NAMALWA (cell line): ENCODE measurements around the gene CFLAR.
A peak's percentile ranks its signal among the peaks of the same experiment; 100 is the strongest.
"Not testable (repeated sequence)": the region's sequence is repeated elsewhere in the genome, so short reads cannot be mapped to it uniquely, and the experiment has no call there.

Experiments used
- DNase-seq: peaks from one replicate; pipeline ENCODE4 v3.0.0-alpha.2; 2015; ENCODE audit warnings: low spot score

The CFLAR gene

GRCh38 chr2:201149064-201149820 lies 33.3 kb downstream of the CFLAR start:
- DNase-seq, result no peak

- DNase-seq, result not testable (repeated sequence)
These were observed 33.8 kb downstream of the CFLAR start for GRCh38 chr2:201149821-201150165.

DNA sequence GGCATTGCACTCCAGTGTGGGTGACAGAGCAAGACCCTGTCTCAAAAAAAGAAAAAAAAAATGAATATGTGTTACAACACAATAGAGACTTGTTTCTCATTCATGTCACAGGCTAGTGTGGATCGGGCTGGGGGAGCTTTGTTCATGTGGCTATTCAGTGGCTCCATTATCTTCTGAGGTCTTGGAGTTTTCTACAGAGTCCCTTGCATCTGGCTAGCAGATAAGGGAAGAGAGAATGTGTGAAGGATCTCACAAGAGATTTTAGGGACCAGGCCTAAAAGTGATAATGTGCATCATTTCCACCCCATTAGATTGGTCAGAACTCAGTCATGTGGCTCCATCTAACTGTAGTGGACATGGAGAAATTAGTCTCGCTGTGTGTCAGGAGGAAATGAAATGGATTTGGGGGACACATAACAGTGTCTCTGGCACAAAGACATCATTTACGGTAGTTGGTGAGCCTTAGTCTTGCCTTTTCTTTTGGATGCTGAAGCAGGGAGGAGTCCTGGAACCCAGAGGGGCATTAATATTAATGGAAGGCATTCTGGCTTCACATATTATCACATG lies 34.6 kb downstream of the CFLAR start:
- no peak for DNase-seq

DNA sequence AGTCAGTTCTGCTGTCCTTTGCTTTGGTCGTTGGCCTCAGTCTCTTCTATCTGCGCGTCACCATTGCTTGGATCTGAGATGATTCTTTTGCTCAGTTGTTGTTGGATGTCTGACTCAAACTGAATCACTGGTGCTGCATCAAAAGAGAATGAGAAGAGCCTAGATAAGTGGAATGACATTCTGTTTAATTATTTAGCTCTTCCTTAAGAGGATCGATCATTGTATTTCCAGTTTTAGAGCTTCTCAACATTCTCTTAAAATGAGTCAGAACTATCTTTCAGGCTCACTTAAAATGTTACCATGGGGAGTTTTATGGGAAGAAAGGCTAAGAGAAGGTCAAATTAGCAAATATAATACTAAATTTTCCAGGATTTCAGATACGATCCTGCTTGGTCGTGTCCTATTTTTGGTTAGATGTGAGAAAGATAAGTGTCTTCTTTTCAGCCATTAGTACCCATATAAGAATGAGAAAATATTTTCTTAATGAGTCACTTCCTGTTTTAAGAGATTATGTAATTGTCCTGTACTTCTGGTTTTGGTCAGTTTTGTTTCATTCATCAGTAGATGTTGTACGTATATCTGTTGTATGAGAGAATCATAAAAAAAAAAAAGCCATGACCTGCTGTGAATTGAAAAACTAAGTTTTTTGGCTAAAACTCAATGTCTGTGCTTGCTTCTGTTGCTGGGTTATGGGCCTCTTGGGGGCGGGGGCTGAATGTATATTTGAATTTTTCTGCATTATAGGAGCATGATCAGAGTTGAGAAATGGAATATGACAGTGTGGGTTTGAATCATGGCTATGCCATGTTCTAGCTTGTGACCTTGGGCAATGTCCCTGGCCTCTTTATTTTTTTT lies 35.4 kb downstream of the CFLAR start:
- DNase-seq, result peak; percentile 26

DNA sequence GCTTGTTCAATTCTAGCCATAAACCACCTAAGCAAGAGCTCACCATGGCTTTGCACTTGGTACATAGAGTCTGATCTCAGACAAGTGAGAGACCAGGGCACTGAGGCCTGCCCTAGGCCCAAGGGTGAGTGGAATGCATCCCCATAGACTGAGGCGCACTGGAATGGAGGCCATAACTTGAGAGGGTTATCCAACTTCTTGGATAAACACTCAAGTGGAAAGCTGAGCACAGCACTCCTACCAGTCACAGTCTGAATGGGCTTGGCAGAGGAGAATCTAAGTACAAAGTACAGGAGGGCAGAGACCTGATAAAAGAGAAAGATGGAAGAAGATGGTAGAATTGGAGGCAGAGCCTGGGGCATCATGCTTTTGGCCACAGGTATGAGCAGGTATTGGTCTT lies 36.6 kb downstream of the CFLAR start:
- no peak for DNase-seq

DNA sequence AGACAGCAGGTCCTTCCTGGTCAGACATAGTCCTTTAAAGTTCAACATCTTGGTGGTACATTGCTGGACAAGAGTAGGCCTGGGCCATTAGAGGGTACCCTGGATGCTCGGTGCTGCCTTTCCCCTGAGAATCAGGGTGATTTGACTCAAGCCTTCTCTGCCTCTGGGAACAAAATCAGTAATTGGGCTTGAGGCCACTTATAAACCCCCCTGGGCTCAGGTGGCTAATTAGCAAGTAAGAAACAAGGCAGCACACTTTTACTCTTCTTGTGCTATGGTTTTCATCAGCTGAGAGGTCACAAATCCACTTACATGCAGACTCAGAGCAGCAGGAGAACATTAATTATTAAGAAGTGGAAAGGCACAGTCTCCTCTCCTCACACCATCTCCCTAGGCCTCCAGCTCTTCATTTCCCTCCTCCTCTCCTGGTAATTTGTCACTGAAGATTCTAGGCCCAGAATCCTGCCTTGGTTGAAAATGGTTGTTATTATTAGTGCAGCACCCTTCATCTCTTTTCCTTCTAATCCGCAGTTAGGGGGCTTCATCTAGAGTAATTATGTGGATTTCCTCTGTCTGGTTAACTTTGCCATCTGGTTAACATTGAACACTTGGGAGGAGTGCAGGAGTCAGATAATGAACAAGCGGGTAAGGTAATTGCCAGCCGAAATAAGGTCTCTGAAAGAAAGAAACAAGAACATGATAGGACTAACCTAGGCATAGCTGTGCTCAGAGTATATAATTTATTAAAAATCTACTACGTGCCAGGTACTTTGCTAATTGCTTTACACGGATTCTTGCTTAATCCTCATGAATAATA lies 37.2 kb downstream of the CFLAR start:
- no peak for DNase-seq

DNA sequence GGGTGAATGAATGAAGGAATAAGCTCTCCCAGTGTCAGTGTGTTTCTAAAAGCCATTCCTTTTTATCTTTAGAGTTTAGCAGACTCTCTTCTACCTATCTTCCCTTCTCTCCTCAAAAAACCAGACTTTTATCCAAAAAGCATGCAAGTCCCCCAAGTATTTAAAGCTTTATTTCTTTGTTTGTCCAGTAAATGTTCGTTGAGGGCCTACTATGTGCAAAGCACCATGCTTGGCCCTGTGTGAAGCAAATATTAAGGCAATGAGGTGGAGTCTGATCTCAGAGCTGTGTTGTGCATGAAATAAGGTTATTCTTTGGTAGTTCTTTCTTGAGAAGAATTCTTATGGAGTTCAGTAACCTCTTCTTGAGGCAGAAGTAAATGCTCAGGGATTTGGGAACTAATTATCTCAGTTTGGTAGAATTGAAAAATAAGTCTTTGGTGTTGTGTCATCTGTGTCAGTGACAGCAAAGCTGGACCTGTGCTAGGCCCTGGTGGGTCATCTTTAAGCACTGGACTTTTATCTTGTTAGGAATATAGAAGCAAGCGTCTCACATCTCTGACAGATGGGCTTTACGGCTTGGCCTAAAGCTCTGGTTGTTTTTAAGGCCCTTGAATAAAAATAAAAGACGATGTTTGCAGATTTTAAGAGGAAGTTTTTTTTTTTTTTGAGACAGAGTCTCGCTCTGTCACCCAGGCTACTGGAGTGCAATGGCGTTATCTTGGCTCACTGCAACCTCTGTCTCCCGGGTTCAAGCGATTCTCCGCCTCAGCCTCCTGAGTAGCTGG lies 38.8 kb downstream of the CFLAR start:
- DNase-seq, result no peak

DNA sequence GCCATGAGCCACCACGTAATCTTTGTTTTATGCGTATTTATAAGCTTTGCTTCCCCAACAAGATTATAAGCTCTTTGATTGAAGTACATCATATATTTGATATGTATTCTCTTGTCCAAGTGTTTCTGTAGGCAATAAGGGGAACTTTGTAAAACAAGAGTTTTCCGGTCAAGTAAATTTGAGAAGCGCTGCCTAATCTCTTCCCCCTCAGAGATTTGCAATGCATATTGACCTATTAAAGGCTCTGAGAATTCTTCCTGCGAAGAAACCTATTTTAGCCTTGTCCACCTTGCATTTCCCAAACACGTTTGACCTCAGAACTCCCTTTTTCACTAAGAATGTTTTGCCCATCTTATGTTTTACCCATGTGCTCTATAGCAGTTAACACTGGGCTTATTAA lies 40.1 kb downstream of the CFLAR start:
- DNase-seq, result no peak

GRCh38 chr2:201156640-201157039 lies 40.7 kb downstream of the CFLAR start:
- DNase-seq, result no peak

DNA sequence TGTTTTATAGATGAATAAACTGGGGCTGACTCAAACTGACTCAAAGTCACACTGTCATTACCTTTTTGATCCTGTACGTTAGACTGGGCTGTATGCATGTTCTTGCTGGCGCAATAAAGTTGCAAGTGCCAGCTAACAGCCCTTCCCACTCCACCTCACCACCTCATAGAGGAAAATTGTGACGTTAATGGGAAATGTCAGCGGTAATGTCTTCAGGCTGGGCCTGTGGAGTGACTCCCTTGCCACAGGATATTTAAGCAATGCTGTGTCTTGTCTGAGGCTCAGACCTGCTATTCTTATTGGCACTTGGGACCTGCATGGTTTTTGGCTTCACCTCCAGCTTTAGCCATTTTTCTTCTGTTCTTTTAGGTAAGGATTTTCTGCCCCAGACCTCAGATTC lies 41.7 kb downstream of the CFLAR start:
- no peak for DNase-seq

- peak; percentile 92 for DNase-seq
These were observed 42.4 kb downstream of the CFLAR start for GRCh38 chr2:201158111-201158929.

GRCh38 chr2:201164166-201164565 lies 48.2 kb downstream of the CFLAR start:
- DNase-seq, result no peak

DNA sequence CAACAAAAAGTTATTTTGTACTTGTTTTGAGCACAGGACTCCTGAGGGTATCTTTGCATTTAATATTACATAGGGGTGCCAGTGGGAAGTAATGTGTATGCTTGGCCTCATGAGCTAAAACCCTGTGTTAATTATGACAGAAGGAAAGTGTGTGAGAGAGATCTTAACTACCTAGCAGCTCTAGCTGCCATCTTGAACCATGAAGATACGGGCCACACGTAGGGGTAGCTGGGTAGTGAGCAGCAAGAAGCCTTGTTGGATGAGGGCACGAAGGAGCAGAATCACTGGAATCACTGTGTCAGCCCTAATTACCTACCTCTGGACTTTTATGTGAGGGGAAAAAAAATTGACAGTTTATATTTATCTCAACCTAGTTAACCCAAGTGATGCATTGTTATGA lies 51.6 kb downstream of the CFLAR start:
- no peak for DNase-seq

- DNase-seq, result peak; percentile 42
These were observed 52.5 kb downstream of the CFLAR start for GRCh38 chr2:201168496-201168895.

DNA sequence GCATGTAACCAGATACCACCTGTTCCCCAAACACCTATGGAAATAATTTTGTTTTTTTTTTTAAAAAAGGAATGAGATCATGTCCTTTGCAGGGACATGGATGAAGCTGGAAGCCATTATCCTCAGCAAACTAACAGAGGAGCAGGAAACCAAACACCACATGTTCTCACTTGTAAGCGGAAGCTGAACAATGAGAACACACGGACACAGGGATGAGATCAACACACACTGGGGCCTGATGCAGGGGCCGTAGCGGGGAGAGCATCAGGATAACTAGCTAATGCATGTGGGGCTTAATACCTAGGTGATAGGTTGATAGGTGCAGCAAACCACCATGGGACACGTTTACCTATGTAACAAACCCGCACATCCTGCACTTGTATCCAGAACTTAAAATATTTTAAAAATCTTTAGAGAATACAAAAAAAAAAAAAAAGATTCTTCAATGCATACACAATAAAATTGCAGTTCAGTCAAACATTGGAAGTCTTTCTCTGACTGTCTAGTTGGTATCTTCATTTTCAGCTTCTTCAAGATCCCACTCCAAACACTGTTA lies 55.4 kb downstream of the CFLAR start:
- no peak for DNase-seq

DNA sequence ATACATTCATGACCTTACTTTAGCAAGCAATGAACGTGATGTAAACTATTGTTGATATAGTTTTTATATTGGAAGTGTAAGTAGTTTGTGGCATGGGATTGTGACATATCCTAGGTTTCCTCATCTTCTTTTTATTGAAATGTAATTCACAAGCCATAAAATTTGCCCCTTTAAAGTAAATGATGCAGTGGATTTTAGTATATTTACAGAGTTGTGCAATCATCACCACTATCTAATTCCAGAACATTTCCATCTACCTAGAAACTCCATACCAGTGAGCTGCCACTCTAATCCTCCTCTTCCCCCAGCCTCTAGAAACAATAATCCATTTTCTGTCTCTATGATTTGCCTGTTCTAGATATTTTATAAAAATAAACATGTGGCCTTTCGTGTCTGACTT lies 56.3 kb downstream of the CFLAR start:
- DNase-seq, result no peak

GRCh38 chr2:201174687-201175086 lies 58.7 kb downstream of the CFLAR start:
- DNase-seq, result no peak

- no peak for DNase-seq
These were observed 60.1 kb downstream of the CFLAR start for GRCh38 chr2:201176081-201176481.

DNA sequence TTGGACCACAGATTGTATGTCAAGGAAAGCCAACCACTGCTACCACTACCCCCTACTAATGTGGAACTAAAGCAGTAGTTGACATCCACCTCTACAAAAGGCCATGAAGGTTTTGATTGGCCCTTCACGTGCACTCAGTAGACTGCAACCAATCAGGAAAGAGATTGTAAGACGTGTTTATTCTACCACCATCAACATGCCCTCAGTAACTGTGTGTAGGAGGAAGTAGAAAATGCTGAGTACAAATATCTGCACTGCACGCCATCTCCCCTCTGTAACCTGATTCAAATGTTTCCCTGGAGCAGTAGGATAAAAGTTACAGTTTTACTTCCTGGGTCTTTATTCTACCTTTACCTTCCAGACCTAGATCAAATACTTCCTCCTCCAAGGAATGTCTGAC lies 64.0 kb downstream of the CFLAR start:
- no peak for DNase-seq

- peak; percentile 48 for DNase-seq
These were observed 66.8 kb downstream of the CFLAR start, which contains the start of gene CASP10 for GRCh38 chr2:201182650-201183364. CASP10 (plus strand) TSS chr2:201183141; CDS start chr2:201185778, 2,637 bp downstream.
